ENCODE measurements around the gene PRR30.

PRR30 gene

DNA sequence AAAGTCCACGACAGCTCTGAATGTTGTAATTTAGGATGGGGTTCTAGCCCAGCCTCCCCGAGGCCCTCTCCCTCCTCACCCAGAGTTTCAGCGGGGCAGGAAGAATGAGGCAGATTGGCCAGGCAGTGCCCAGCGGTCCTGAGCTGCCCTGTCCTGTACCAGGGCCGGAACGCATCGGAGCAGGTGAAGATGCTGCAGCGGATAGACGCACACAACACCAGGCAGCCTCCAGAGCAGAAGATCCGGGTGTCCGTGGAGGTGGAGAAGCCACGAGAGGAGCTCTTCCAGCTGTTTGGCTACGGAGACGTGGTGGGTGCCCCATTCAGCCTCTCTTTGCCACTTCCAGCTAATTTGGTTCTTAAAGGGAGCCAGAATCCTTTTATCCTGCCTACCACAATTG, 41.9 kb downstream of the PRR30 start:
- DNase-seq (ENCODE audit: low spot score) = no peak

DNA sequence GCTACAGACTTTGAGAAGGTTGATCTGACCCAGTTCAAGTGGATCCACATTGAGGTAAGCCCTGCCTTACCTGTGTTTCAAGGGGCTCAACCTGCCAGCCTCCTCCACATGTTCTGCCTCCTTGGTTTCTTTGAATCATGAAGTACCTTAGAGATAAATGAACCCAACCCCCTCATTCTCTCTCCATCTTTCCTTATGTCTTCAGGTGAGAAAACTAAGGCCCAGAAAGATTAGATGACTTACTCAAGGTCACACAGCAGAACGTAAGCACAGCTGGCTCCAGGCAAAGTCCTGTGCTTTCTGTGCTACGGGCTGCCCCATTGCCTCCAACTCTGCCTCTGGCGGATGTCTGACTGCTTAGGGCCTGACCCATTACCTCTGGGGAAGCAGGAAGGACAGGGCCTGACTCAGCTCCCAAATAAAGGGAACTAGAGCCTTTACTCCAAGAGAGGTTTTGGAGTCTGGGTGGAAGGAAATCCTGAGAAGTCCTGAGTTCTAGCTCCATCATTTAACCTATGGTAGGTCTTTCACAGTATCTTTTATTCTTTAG, 42.4 kb downstream of the PRR30 start:
- DNase-seq (ENCODE audit: low spot score) = no peak

DNA sequence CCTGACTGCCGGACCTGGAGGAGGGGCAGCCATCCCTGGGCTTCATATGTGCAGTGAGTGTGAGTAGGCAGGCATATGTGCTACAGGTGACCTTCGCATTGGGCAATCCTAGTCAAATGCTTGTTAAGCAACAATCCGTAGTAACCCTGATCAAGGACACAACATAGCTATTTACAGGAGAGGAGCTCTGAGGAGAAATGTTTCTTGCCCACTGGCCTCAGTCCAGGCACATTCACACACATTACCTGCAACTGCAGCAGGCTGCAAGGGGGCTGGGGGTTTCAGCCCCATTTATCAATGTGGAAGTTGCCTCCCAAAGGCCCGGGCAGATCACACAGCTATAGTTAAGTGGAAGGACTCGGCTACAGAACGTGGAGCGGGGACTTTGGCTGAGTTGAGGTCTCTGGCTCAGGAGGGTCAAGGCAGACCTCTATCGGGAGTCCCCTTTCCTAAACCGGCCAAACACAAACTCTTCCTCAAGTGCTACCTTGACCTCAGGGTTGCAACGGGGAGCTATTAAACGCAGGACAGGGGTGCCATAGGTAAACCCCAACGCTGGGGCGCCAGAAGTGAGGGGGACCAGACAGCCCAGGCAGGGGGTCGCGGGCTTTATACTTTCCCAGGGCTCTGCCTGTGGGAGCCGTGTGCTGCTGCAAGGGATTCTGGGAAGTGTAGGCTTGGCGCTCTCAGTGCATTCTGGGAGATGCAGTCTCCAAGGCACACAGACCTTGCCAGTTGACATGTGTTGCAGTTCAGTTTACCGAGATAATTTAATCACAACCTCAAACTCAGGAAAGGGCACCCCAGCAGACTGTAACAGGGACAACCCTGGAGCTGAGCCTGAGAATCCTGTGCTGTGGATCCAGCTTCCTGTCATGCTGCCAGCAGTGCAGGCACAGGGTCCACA, 43.2 kb downstream of the PRR30 start:
- peak; percentile 75 for DNase-seq (ENCODE audit: low spot score)

DNA sequence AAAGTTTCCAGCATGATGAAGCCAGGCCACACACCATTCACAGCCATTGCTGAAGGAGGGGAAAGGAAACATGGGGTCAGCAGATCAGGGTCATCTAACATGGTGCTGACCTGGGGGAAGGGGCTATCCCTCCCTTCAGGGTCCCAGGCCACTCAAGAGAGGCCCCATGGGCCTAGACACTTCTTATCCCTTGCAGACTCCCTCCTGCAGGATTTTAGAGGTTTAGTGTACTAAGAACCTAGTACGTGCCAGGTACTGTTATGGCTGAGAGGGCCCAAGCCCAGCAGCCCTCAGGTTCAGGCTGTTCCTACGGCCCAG, 43.8 kb downstream of the PRR30 start:
- no peak for DNase-seq (ENCODE audit: low spot score)

DNA sequence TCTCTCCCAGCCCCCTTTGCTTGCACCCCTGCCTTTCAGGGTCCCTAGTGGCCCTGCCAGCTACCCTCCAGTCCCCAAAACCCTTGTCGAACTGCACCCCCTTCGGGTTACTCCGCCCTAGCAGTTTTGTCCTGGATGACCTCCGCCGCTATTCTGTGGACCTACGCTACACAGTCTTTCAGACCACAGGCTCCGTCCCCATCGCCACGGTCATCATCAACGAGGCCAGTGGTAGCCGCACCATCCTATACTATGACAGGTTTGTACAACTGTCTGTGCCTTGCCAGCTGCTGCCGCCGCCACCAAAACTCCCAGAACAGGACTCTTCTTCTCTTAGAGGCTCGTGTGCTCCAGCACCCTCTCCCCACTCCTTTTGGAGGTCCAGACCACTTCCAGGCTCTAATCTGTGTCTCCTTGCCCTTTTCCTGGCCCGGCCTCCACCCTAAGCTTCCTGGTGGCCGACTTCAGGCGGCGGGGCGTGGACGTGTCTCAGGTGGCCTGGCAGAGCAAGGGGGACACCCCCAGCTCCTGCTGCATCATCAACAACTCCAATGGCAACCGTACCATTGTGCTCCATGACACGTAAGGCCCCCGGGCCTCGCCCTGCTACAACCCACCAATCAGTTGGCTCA, 44.7 kb downstream of the PRR30 start:
- DNase-seq (ENCODE audit: low spot score) = no peak

DNA sequence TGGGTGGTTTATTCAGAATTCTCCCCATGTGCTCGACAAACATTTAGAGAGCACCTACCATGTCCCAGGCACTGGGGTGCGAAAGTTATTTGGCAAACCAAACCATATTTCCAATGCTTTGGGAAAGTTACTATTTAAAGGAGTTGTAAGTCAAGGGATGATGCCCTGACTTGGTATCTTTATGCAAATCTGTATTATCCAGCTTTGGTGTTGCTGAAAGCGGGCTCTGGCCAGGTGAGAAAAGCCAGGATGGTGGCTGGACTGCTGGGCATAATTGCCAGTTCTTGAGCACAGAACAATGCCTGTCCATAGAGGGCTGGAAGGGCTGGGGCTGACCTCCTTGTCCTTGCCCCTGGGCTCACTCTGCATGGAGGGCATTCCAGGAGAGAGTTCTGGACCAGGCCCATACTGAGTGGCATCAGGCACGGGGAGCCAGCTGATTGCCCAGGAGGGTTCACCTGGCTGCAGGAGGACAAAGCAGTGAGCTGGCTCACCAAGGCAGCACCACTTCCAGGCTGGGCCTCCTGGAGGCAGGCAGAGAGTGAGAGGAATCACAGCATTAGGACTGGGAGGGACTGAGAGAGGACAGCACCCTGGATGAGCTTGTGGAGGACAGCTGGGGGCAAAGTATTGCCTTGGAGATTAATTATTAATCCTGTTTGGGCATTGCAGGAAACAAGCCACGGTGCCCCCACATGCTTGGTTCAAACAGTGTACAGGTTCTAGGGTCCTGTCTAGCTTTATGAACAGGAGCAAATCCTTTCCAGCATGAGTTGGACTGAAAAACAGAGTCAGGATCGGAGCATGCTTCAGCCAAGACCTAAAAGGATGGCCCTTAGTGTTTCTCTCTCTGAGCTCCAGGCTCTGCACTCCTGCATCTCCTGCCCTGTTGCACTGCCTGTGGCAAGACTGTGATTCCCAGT, 45.5 kb downstream of the PRR30 start:
- no peak for DNase-seq (ENCODE audit: low spot score)

DNA sequence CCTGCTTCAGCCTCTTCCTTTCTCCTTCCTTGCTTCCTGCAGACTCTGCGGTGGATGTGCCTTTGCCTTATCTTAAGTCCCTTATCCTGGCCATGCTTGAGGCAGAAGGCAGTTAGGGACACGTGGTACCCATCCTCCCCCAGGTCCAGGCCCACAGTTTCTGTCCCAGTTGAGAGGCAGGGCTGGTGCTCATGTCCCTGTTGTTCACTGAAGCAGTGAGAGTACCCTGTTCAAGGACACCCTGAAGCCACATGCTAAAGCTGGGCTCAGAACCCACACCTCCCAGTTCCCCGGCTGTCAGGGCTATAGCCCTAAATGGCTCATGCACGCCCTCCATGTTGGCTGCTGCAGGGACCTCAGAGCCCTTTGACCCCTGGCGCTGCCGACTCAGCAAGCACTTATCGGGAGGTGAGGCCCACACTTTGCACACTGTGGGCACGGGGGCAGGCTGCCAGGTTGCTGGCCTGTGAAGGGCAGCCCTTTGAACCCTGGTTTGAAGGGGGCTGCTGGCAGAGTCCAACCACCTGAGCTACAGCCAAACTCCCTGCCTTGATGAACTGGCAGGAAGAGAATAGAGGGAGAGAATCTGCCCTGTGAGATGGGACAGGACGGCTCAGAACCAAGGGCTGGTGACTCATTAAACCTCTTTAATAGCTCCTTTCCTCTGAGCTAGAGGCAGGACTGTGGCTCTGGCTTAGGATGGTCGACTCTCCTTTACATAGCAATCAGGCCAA, 46.3 kb downstream of the PRR30 start:
- no peak for DNase-seq (ENCODE audit: low spot score)

DNA sequence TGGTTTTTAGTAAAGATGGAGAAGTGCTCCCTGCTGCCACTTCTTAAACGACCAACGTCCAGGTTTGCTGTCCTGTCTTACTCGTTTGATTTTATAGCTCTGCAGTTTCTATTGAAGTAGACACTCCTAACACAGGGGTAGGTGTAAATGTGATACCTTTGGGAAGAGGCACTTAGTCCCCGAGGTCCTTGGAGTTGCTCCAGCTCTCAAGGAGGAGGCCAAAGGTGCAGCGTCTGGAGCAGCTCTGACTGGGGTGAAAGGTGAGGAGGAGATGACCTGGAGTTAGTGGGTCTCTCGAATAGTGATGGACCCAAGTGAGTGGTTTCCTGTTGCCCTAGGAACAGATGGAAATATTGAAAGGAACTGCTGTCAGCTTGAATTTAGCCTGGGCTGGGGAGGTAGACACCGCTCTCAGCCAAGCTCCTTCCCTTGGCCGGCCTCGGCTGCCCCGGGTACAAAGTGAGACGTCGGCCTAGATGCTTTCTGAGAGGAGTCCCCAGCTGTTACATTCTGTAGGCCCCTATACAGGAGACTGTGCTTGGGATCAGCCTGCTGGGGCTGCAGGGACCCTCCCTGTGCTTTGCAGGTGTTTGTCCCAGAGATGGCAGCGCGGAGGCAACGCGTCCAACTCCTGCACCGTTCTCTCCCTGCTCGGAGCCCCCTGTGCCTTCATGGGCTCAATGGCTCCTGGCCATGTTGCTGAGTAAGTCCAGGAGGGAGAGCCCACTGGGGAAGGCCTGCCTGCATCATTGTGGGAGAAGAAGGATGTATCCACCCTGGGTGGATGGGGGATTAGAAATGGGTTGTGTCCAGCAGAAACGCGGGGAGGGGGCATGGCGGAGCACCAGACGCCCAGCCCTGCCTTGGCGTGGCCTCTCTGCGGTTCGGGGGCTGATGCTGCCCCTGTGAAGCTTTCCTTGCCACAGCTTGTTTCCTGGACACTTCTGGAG, 47.2 kb downstream of the PRR30 start:
- no peak for DNase-seq (ENCODE audit: low spot score)

DNA sequence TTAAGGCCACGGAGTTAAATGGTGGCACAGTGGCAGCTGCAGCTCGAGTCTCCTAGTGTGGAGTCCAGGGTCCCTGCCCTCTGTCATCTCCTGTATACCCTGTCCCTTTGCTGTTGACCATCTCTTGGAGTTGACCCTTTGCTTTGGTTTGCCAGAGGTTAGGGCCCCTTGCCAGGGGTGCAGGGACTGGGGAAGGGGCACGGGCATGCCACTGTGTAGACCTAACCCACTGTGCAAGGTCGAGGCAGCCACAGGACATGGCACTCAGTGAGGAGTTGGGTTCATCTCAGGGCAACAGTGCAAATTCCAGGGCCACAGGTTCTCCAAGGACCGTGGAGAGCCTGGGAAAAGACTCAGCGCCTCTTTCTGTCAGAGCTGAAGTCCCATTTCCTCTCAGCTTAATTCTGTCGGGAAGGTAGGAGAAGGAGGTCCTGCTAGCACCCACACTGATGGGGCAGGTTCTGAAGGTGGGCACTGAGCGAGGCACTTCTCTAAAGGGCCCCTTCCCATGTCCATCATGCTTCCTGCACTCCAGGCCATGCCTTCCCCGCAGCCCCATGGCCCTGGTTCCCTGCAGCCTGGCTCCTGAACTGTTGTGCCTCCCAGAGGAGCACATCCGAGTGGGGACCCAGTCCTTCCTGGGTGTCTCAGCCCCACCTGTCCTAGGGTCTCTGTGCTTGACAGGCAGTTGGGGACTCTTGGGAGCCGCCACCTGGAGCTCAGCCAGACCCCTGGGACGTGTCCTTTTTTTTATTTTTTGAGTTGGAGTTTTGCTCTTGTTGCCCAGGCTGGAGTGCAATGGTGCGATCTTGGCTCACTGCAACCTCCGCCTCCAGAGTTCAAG, 49.9 kb downstream of the PRR30 start:
- no peak for DNase-seq (ENCODE audit: low spot score)

DNA sequence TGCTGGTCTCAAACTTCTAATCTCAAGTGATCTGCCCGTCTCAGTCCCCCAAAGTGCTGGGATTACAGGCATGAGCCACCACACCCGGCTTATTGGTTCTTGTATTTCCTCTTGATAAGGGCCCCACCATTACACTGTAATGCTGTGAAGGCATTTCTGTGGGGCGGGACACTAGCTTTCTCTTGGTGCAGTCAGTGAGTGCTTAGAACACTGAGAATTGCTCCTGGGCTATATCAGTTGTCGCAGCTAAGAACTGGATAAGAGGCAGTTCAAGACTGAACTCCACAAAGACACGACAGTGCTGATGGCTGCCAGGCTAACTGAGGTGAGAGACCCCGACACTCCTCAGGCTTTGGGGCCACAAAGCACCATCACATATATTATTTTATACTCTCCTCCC, 50.6 kb downstream of the PRR30 start:
- no peak for DNase-seq (ENCODE audit: low spot score)

DNA sequence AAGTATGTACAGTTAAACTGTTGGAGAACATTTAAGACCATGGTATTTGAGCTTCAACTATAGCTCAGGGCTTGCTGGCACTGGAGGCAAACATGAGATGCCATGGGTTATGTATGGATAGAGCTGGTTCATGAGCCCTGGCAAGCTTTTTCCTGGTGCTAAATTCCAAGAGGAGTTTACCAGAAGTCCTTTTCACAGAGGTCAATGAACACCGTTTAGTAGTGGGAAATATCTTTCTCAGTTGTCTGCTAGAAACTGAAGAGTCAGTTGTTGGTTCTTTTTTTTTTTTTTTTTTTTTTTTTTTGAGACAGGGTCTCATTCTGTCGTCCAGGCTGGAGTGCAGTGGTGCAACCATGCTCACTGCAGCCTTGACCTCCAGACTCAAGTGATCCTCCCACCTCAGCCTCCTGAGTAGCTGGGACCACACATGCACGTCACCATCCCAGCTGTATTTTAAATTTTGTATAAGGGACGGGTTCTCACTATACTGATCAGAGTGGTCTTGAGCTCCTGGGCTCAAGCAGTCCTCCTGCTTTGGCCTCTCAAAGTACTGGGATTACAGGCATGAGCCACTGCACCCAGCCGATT, 51.3 kb downstream of the PRR30 start:
- DNase-seq (ENCODE audit: low spot score) = no peak

Data from putamen (tissue), 1 donor.